Gastrocnemius medialis (tissue), 4 donors: ENCODE measurements around the gene ARHGAP28.

Experiments used
- POLR2A ChIP-seq, 2 donors: fragments of 450-650 bp; IDR thresholded peaks; one replicate each; pipeline ENCODE4 v1.6.1; 2017; ENCODE audit warnings: antibody characterized with exemption in 2 of 2, mild to moderate bottlenecking in 2 of 2, moderate library complexity in 2 of 2
- TF ChIP-seq, protein P1 (sequence below), 5 experiments: fragments of 450-650 bp in 3 of 5; fragments of 200-600 bp in 2 of 5; sonication (generic) in 2 of 5; IDR thresholded peaks in 4 of 5; conservative IDR thresholded peaks in 1 of 5; 1 replicate in 4 of 5; 2 replicates in 1 of 5; pipeline ENCODE4 v1.5.1; 2016 to 2019; ENCODE audit warnings: antibody characterized with exemption in 5 of 5, mild to moderate bottlenecking in 3 of 5, moderate library complexity in 3 of 5

GRCh38 chr18:6781142-6781714 lies 51.7 kb downstream of the ARHGAP28 start:
- TF ChIP-seq, protein P1, sequence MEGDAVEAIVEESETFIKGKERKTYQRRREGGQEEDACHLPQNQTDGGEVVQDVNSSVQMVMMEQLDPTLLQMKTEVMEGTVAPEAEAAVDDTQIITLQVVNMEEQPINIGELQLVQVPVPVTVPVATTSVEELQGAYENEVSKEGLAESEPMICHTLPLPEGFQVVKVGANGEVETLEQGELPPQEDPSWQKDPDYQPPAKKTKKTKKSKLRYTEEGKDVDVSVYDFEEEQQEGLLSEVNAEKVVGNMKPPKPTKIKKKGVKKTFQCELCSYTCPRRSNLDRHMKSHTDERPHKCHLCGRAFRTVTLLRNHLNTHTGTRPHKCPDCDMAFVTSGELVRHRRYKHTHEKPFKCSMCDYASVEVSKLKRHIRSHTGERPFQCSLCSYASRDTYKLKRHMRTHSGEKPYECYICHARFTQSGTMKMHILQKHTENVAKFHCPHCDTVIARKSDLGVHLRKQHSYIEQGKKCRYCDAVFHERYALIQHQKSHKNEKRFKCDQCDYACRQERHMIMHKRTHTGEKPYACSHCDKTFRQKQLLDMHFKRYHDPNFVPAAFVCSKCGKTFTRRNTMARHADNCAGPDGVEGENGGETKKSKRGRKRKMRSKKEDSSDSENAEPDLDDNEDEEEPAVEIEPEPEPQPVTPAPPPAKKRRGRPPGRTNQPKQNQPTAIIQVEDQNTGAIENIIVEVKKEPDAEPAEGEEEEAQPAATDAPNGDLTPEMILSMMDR (IDR thresholded peaks at IDR 0.05 in 4 of 5, conservative IDR thresholded peaks at IDR 0.05 in 1 of 5), result no peak
- no peak for TF ChIP-seq POLR2A (IDR thresholded peaks at IDR 0.05)
